Measurements from ENCODE around the gene CEMIP2. TPM values are rescaled to one million over a fixed set of nuclear protein-coding genes. Genes with fewer than 3 reads are reported as not detected.

Gene CEMIP2, protein sequence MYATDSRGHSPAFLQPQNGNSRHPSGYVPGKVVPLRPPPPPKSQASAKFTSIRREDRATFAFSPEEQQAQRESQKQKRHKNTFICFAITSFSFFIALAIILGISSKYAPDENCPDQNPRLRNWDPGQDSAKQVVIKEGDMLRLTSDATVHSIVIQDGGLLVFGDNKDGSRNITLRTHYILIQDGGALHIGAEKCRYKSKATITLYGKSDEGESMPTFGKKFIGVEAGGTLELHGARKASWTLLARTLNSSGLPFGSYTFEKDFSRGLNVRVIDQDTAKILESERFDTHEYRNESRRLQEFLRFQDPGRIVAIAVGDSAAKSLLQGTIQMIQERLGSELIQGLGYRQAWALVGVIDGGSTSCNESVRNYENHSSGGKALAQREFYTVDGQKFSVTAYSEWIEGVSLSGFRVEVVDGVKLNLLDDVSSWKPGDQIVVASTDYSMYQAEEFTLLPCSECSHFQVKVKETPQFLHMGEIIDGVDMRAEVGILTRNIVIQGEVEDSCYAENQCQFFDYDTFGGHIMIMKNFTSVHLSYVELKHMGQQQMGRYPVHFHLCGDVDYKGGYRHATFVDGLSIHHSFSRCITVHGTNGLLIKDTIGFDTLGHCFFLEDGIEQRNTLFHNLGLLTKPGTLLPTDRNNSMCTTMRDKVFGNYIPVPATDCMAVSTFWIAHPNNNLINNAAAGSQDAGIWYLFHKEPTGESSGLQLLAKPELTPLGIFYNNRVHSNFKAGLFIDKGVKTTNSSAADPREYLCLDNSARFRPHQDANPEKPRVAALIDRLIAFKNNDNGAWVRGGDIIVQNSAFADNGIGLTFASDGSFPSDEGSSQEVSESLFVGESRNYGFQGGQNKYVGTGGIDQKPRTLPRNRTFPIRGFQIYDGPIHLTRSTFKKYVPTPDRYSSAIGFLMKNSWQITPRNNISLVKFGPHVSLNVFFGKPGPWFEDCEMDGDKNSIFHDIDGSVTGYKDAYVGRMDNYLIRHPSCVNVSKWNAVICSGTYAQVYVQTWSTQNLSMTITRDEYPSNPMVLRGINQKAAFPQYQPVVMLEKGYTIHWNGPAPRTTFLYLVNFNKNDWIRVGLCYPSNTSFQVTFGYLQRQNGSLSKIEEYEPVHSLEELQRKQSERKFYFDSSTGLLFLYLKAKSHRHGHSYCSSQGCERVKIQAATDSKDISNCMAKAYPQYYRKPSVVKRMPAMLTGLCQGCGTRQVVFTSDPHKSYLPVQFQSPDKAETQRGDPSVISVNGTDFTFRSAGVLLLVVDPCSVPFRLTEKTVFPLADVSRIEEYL (N-terminal part only)
- 10 to 100 TPM in 3 of 4 donors, 1 to 10 TPM in 1; 7.6 to 34.5 (median 12.3) TPM for total RNA-seq

DNA sequence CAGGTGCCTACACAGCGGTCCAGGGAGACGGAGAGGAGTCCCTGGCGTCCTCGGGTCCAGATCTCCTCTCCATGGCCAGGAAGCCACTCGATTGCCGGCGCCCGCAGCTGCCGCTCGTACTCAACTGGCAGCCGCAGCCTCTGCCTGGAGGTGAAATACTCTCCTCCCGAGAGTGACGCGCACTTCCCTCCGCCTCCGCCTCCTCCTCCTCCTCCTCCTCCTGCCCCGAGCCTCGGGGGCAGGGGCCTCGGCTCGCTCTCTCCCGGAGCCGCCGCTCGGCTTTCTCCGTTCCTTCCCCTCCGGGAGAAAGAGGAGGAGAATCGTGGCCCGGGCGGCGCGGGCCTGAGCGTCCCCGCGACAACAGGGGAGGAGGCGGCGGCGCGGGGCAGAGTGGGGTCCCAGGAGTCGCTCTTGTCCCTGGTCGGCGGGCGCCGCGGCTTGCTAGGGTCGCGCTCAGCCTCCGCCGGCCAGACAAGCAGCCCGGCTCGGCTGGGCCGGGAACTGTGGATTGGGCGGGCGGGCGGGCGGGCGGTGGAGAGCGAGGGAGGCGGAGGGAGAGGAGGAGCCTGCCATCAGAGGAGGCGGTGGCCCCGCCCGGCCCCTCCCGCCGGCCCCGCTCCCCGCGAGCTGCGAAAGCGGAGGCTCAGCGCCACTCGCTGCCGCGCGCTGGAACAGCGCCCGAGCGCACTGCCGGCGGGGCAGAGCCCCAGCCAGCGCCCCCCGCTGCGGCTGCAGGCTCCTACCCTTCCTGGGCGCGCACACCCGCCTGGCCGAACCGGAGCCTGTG, at the start of gene CEMIP2:
Gene CEMIP2 (minus strand): TSS at position 126 of the 787 bp plus-strand sequence. CDS start 18,140 bp downstream, outside the sequence.
- intact Hi-C loops (cut with DNase I): no loop called here
- H3K36me3 ChIP-seq: no peaks in the 10 kb centered on the region
- peaks cover 24 to 59% (median 30%) of the 10 kb centered on the region in 3 donors for H3K4me1 ChIP-seq
- H3K27ac ChIP-seq: peak within 1 kb of the TSS; percentile 96 to 99 (median 97)
- H3K9me3 ChIP-seq: no peaks in the 10 kb centered on the region
- H3K4me3 ChIP-seq: peak within 1 kb of the TSS; percentile 77 to 92 (median 84)
- TF ChIP-seq, protein P1, sequence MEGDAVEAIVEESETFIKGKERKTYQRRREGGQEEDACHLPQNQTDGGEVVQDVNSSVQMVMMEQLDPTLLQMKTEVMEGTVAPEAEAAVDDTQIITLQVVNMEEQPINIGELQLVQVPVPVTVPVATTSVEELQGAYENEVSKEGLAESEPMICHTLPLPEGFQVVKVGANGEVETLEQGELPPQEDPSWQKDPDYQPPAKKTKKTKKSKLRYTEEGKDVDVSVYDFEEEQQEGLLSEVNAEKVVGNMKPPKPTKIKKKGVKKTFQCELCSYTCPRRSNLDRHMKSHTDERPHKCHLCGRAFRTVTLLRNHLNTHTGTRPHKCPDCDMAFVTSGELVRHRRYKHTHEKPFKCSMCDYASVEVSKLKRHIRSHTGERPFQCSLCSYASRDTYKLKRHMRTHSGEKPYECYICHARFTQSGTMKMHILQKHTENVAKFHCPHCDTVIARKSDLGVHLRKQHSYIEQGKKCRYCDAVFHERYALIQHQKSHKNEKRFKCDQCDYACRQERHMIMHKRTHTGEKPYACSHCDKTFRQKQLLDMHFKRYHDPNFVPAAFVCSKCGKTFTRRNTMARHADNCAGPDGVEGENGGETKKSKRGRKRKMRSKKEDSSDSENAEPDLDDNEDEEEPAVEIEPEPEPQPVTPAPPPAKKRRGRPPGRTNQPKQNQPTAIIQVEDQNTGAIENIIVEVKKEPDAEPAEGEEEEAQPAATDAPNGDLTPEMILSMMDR (IDR thresholded peaks at IDR 0.05): peak in 3 of 6 experiments; percentile 5 to 46 (median 35)
- TF ChIP-seq POLR2A (IDR thresholded peaks at IDR 0.05): peak in 3 of 4 donors; percentile 78 to 92 (median 92)
- 0% methylated on average over 2 to 4 of the region's 86 CpGs for WGBS, 2 donors
- peak; percentile 62 for DNase-seq
- H3K27me3 ChIP-seq: peaks cover 0 to 13% (median 0%) of the 10 kb centered on the region in 4 donors

DNA sequence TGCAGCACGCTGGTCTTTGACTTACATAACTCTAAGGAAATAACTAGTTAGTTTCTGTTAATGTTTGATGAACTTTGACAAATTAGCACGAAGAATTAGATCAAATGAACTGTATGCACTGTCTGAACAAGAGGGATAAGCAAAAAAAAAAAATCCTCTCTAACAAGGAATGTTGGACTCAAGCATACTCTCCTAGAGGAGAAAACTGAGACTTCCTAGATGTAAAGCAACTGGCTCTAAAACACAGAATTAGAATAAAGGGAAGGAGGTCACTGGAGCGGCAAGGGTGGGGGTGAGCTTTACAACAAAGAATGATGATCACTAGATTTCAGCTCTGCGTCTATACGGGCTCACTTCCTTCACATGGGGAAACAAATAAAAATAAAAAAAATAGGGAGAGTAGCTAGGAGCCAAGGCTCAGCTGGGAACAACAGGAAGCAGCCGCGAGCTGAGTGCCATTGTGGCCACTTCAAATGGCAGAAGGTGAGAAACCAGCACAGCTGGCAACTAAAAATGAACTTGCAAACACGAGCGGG, 48.7 kb upstream of the CEMIP2 start:
- 70 to 71% methylated on average over 9 of the region's 9 CpGs for WGBS, 2 donors
- TF ChIP-seq, protein P1 (IDR thresholded peaks at IDR 0.05): no peak
- TF ChIP-seq POLR2A (IDR thresholded peaks at IDR 0.05): no peak
- intact Hi-C loops (cut with DNase I): no loop called here
- Histone ChIP-seq H3K4me3 (no peak overlapping the region), H3K36me3 (no peaks in the 10 kb centered on the region), H3K27ac (no peak overlapping the region), H3K4me1 (peaks cover 0 to 9% (median 0%) of the 10 kb centered on the region in 3 donors), H3K9me3 (no peaks in the 10 kb centered on the region), H3K27me3 (no peaks in the 10 kb centered on the region)
- no peak for DNase-seq

DNA sequence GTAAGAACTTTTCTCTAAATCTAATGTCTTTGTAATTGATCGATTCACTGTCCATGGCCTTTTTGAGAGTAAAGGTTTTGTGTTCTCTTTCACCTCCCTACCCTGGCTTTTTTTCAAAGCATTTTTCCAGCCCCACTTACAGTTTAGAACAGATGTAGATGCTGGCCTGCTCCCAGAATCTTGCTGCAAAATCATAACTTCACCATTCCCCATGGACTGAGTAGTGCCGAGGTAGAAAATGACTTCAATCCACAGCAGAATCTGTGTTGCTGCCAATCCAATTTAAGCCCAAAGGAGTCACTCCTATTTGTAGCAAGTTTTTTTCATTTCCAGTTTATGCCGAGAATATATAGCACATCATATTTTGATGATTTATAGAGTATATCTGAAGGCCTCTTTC, 46.5 kb upstream of the CEMIP2 start:
- no peak for TF ChIP-seq POLR2A (IDR thresholded peaks at IDR 0.05)
- TF ChIP-seq, protein P1 (IDR thresholded peaks at IDR 0.05): no peak
- no peak overlapping the region for H3K27ac ChIP-seq
- H3K4me1 ChIP-seq: peaks cover 0 to 5% (median 0%) of the 10 kb centered on the region in 3 donors
- 73 to 74% methylated on average over 3 of the region's 3 CpGs for WGBS, 2 donors
- H3K4me3 ChIP-seq: no peak overlapping the region
- no peaks in the 10 kb centered on the region for H3K36me3 ChIP-seq
- intact Hi-C loops (cut with DNase I): no loop called here
- H3K27me3 ChIP-seq: no peaks in the 10 kb centered on the region
- H3K9me3 ChIP-seq: no peaks in the 10 kb centered on the region
- no peak for DNase-seq

DNA sequence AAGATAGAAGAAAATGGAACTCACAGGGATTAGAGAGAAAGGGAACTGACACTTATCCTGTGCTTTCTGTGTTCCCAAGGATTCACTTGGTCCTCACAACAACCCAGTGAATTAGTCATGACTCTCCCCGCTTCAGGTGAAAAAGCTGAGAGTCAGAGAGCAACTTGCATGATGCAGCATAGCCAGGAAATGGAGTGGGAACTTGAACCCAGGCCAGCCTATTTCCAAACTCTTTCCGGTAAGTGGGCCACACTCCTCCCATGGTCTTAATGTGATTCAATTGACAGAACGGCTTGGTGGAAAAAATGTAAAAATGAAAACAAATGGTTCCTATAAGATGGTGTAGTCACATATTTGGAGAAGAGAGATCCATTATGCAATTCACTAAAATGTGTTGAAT, 45.9 kb upstream of the CEMIP2 start:
- peaks cover 0 to 5% (median 0%) of the 10 kb centered on the region in 3 donors for H3K4me1 ChIP-seq
- intact Hi-C loops (cut with DNase I): no loop called here
- 62 to 66% methylated on average over 3 of the region's 3 CpGs for WGBS, 2 donors
- no peak for DNase-seq
- no peaks in the 10 kb centered on the region for H3K9me3 ChIP-seq
- TF ChIP-seq, protein P1 (IDR thresholded peaks at IDR 0.05): no peak
- no peak for TF ChIP-seq POLR2A (IDR thresholded peaks at IDR 0.05)
- no peak overlapping the region for H3K27ac ChIP-seq
- no peaks in the 10 kb centered on the region for H3K36me3 ChIP-seq
- H3K27me3 ChIP-seq: no peaks in the 10 kb centered on the region
- H3K4me3 ChIP-seq: no peak overlapping the region
